Prostate gland (tissue), 2 donors: ENCODE data around the gene ANKRD22. TPM values are rescaled to one million over a fixed set of nuclear protein-coding genes. Genes with fewer than 3 reads are reported as not detected.

Source experiments
- DNase-seq: peaks from one replicate; pipeline ENCODE4 v3.0.0-alpha.2; 2019; ENCODE audit warnings: low spot score
- H3K27ac ChIP-seq, 2 donors: fragments of 200-600 bp; sonication (generic); 2 replicates each; pipeline ENCODE4 v1.5.1; 2017 to 2019
- H3K27me3 ChIP-seq: fragments of 200-600 bp; sonication (generic); replicated peaks from 2 replicates; pipeline ENCODE4 v1.5.1; 2019; ENCODE audit not compliant: insufficient read depth
- H3K36me3 ChIP-seq, 2 donors: fragments of 200-600 bp; sonication (generic); 1 replicate in 1 of 2; 2 replicates in 1 of 2; pipeline versions ENCODE4 v1.5.1 to v1.8.1; 2017 to 2019
- H3K4me1 ChIP-seq: fragments of 200-600 bp; sonication (generic); replicated peaks from 2 replicates; pipeline ENCODE4 v1.5.1; 2019
- H3K4me3 ChIP-seq, 2 donors: fragments of 200-600 bp; sonication (generic); 2 replicates each; pipeline ENCODE4 v1.5.1; 2017 to 2019
- H3K9me3 ChIP-seq: fragments of 200-600 bp; sonication (generic); 2 replicates; pipeline ENCODE4 v1.5.1; 2017
- CTCF ChIP-seq, 4 experiments: fragments of 200-600 bp in 2 of 4; fragments of 450-650 bp in 2 of 4; sonication (generic) in 2 of 4; IDR thresholded peaks; 1 replicate in 3 of 4; 2 replicates in 1 of 4; pipeline ENCODE4 v1.5.1; 2016 to 2019; ENCODE audit warnings: antibody characterized with exemption in 4 of 4, mild to moderate bottlenecking in 2 of 4, moderate library complexity in 2 of 4
- POLR2A ChIP-seq: fragments of 450-650 bp; IDR thresholded peaks from one replicate; pipeline ENCODE4 v1.6.1; 2016; ENCODE audit warnings: antibody characterized with exemption, mild to moderate bottlenecking
- POLR2AphosphoS5 ChIP-seq: sonication (generic); formaldehyde crosslinking; IDR thresholded peaks from one replicate; pipeline ENCODE4 v1.6.1; 2017; ENCODE audit warnings: antibody characterized with exemption
- WGBS: methylation state at CpG from one replicate; pipeline ENCODE4 v1.1.5; 2018; 5-methylcytosine and 5-hydroxymethylcytosine counted together
- intact Hi-C: fragments of 100-400 bp; cut with DNase I; formaldehyde crosslinking; loops from one replicate; pipeline ENCODE4 v1.14.2; 2022
- total RNA-seq, 2 donors: library from RNA; depleted of rRNA; stranded (reverse); fragments of >200 nt; gene quantifications; one replicate each; pipeline ENCODE4 v1.1.0, GENCODE V29; 2016

Gene ANKRD22
- total RNA-seq, 2 donors from 2014 or later, result 2.8 to 3.1 TPM

- no peak for TF ChIP-seq CTCF (IDR thresholded peaks at IDR 0.05)
- TF ChIP-seq POLR2A, result no peak
- TF ChIP-seq POLR2AphosphoS5, result no peak
- 73% methylated on average over 5 of the region's 5 CpGs for WGBS
- Histone ChIP-seq H3K4me3 (no peak overlapping the region), H3K36me3 (no peaks in the 10 kb centered on the region), H3K27me3 (no peaks in the 10 kb centered on the region), H3K27ac (peak overlapping the region in 1 of 2 donors; percentile 74), H3K9me3 (no peaks in the 10 kb centered on the region), H3K4me1 (no peaks in the 10 kb centered on the region)
- DNase-seq, result no peak
- intact Hi-C loops, result no loop called here
Measured at GRCh38 chr10:88881922-88882645, 30.4 kb upstream of the ANKRD22 start.

- no peaks in the 10 kb centered on the region for H3K36me3 ChIP-seq
- peak overlapping the region; percentile 74 to 83 for H3K27ac ChIP-seq
- intact Hi-C loops, result no loop called here
- peak overlapping the region; percentile 61 to 62 for H3K4me3 ChIP-seq
- H3K27me3 ChIP-seq, result no peaks in the 10 kb centered on the region
- no peaks in the 10 kb centered on the region for H3K9me3 ChIP-seq
- TF ChIP-seq POLR2A (no peak), POLR2AphosphoS5 (no peak), CTCF (IDR thresholded peaks at IDR 0.05) (no peak)
- WGBS, result 59% methylated on average over 6 of the region's 6 CpGs
- no peaks in the 10 kb centered on the region for H3K4me1 ChIP-seq
- no peak for DNase-seq
Measured at GRCh38 chr10:88881320-88881719, 29.7 kb upstream of the ANKRD22 start.

GRCh38 chr10:88880282-88881076 lies 28.8 kb upstream of the ANKRD22 start:
- TF ChIP-seq CTCF (IDR thresholded peaks at IDR 0.05) (peak in 2 of 4 experiments; percentile 26 to 30), POLR2A (peak; percentile 44), POLR2AphosphoS5 (peak; percentile 35)
- H3K4me1 ChIP-seq, result no peaks in the 10 kb centered on the region

GRCh38 chr10:88879534-88880281 lies 28.1 kb upstream of the ANKRD22 start, which contains the start of gene STAMBPL1:
Gene STAMBPL1, plus strand, starts transcription at chr10:88880245. Its CDS starts 21,464 bp downstream, at chr10:88901709.
- Histone ChIP-seq H3K27ac (peak within 1 kb of the TSS; percentile 74 to 83), H3K27me3 (no peaks in the 10 kb centered on the region), H3K4me1 (no peaks in the 10 kb centered on the region), H3K9me3 (no peaks in the 10 kb centered on the region), H3K4me3 (peak within 1 kb of the TSS; percentile 61 to 62), H3K36me3 (no peaks in the 10 kb centered on the region)
- peak; percentile 19 for DNase-seq
- no peak for TF ChIP-seq POLR2A
- TF ChIP-seq CTCF (IDR thresholded peaks at IDR 0.05), result no peak
- intact Hi-C loops, result loop anchor here (2.0 kb wide), 1 partner anchor 47 kb away; no protein-coding TSS in a partner anchor
- 4% methylated on average over 23 of the region's 26 CpGs for WGBS

More at GRCh38 chr10:88880282-88881076, 28.8 kb upstream of the ANKRD22 start:
- intact Hi-C loops, result no loop called here
- Histone ChIP-seq H3K36me3 (no peaks in the 10 kb centered on the region), H3K27me3 (no peaks in the 10 kb centered on the region), H3K4me3 (peak overlapping the region; percentile 61 to 62), H3K27ac (peak overlapping the region; percentile 74 to 83), H3K9me3 (no peaks in the 10 kb centered on the region)
- under 1% methylated on average over 53 of the region's 84 CpGs for WGBS
- peak; percentile 55 for DNase-seq
